ENCODE results near the gene SLC24A3. TPM values are rescaled to one million over a fixed set of nuclear protein-coding genes. Genes with fewer than 3 reads are reported as not detected.
"Not testable (repeated sequence)": the region's sequence is repeated elsewhere in the genome, so short reads cannot be mapped to it uniquely, and the experiment has no call there.

SLC24A3 gene
- total RNA-seq, 1 experiment from 2014 or later = 0.34 TPM

GRCh38 chr20:19660808-19661378 lies 448.5 kb downstream of the SLC24A3 start:
- Histone ChIP-seq H3K36me3 (no peaks in the 10 kb centered on the region), H3K4me3 (no peak overlapping the region), H3K9me3 (replicated peaks) (no peaks in the 10 kb centered on the region), H3K27ac (no peak overlapping the region), H3K4me1 (peaks cover 7% of the 10 kb centered on the region), H3K27me3 (no peaks in the 10 kb centered on the region; the same call in 1 of the 2 replicates)
- no peak for DNase-seq

- peak; percentile 62 to 89 for DNase-seq
- Histone ChIP-seq H3K9me3 (replicated peaks) (no peaks in the 10 kb centered on the region), H3K27ac (no peak overlapping the region), H3K36me3 (no peaks in the 10 kb centered on the region), H3K4me3 (no peak overlapping the region), H3K27me3 (no peaks in the 10 kb centered on the region; the same call in 1 of the 2 replicates), H3K4me1 (peaks cover 7% of the 10 kb centered on the region)
These were observed 449.5 kb downstream of the SLC24A3 start for GRCh38 chr20:19661717-19662636.

GRCh38 chr20:19662637-19662995 lies 450.2 kb downstream of the SLC24A3 start:
- no peak for DNase-seq
- Histone ChIP-seq H3K4me1 (peaks cover 7% of the 10 kb centered on the region), H3K4me3 (no peak overlapping the region)

GRCh38 chr20:19668418-19668817 lies 456.0 kb downstream of the SLC24A3 start:
- DNase-seq = no peak
- Histone ChIP-seq H3K4me3 (no peak overlapping the region), H3K27me3 (peaks cover 6% of the 10 kb centered on the region), H3K9me3 (replicated peaks) (no peaks in the 10 kb centered on the region), H3K36me3 (no peaks in the 10 kb centered on the region), H3K27ac (no peak overlapping the region), H3K4me1 (no peaks in the 10 kb centered on the region)

More at GRCh38 chr20:19662637-19662995, 450.2 kb downstream of the SLC24A3 start:
- Histone ChIP-seq H3K36me3 (no peaks in the 10 kb centered on the region), H3K27me3 (no peaks in the 10 kb centered on the region; the same call in 1 of the 2 replicates), H3K27ac (no peak overlapping the region), H3K9me3 (replicated peaks) (no peaks in the 10 kb centered on the region)

- Histone ChIP-seq H3K4me1 (no peaks in the 10 kb centered on the region), H3K27ac (no peak overlapping the region), H3K4me3 (no peak overlapping the region), H3K27me3 (peaks cover 7% of the 10 kb centered on the region), H3K36me3 (no peaks in the 10 kb centered on the region), H3K9me3 (replicated peaks) (no peaks in the 10 kb centered on the region)
- no peak for DNase-seq
These were observed 458.4 kb downstream of the SLC24A3 start for GRCh38 chr20:19670829-19671228.

GRCh38 chr20:19671374-19671773 lies 458.9 kb downstream of the SLC24A3 start:
- DNase-seq = no peak
- H3K4me3 ChIP-seq = no peak overlapping the region
- no peaks in the 10 kb centered on the region for H3K36me3 ChIP-seq
- H3K4me1 ChIP-seq = no peaks in the 10 kb centered on the region
- H3K9me3 ChIP-seq (replicated peaks) = no peaks in the 10 kb centered on the region
- H3K27me3 ChIP-seq = peaks cover 7% of the 10 kb centered on the region
- no peak overlapping the region for H3K27ac ChIP-seq

- no peaks in the 10 kb centered on the region for H3K4me1 ChIP-seq
- no peak overlapping the region for H3K4me3 ChIP-seq
- H3K9me3 ChIP-seq (replicated peaks) = no peaks in the 10 kb centered on the region
- no peak overlapping the region for H3K27ac ChIP-seq
- DNase-seq = no peak
- peaks cover 7% of the 10 kb centered on the region for H3K27me3 ChIP-seq
- no peaks in the 10 kb centered on the region for H3K36me3 ChIP-seq
These were observed 460.1 kb downstream of the SLC24A3 start for GRCh38 chr20:19672498-19672897.

- Histone ChIP-seq H3K9me3 (replicated peaks) (no peaks in the 10 kb centered on the region), H3K4me1 (no peaks in the 10 kb centered on the region), H3K36me3 (no peaks in the 10 kb centered on the region), H3K27me3 (peaks cover 7% of the 10 kb centered on the region), H3K4me3 (no peak overlapping the region), H3K27ac (no peak overlapping the region)
- DNase-seq = no peak
These were observed 461.1 kb downstream of the SLC24A3 start for GRCh38 chr20:19673575-19673974.

GRCh38 chr20:19676202-19676601 lies 463.8 kb downstream of the SLC24A3 start:
- H3K4me1 ChIP-seq = no peaks in the 10 kb centered on the region
- H3K4me3 ChIP-seq = no peak overlapping the region
- no peak overlapping the region for H3K27ac ChIP-seq
- H3K36me3 ChIP-seq = no peaks in the 10 kb centered on the region
- peaks cover 4% of the 10 kb centered on the region; the same call in 1 of the 2 replicates for H3K27me3 ChIP-seq
- H3K9me3 ChIP-seq (replicated peaks) = no peaks in the 10 kb centered on the region
- no peak for DNase-seq

GRCh38 chr20:19677336-19677735 lies 464.9 kb downstream of the SLC24A3 start:
- Histone ChIP-seq H3K27ac (no peak overlapping the region), H3K4me3 (no peak overlapping the region), H3K4me1 (no peaks in the 10 kb centered on the region), H3K27me3 (0 out of 2 replicates have a peak, but pooled peaks cover 3% of the 10 kb centered on the region), H3K36me3 (no peaks in the 10 kb centered on the region), H3K9me3 (replicated peaks) (no peaks in the 10 kb centered on the region)
- no peak for DNase-seq

- not testable (repeated sequence) for H3K27ac ChIP-seq; H3K9me3 ChIP-seq (replicated peaks); H3K4me1 ChIP-seq; H3K27me3 ChIP-seq; H3K4me3 ChIP-seq; DNase-seq; H3K36me3 ChIP-seq
These were observed 466.1 kb downstream of the SLC24A3 start for GRCh38 chr20:19678591-19678990.

GRCh38 chr20:19679900-19680495 lies 467.6 kb downstream of the SLC24A3 start:
- H3K27me3 ChIP-seq = 0 out of 2 replicates have a peak, but pooled peaks cover 3% of the 10 kb centered on the region
- no peaks in the 10 kb centered on the region for H3K36me3 ChIP-seq
- no peak overlapping the region for H3K27ac ChIP-seq
- DNase-seq = no peak
- no peaks in the 10 kb centered on the region for H3K4me1 ChIP-seq
- no peak overlapping the region for H3K4me3 ChIP-seq
- peaks cover 4% of the 10 kb centered on the region; the same call in 1 of the 2 replicates for H3K9me3 ChIP-seq (replicated peaks)

GRCh38 chr20:19682249-19682648 lies 469.8 kb downstream of the SLC24A3 start:
- Histone ChIP-seq H3K4me3 (no peak overlapping the region), H3K4me1 (no peaks in the 10 kb centered on the region), H3K27me3 (0 out of 2 replicates have a peak, but pooled peaks cover 3% of the 10 kb centered on the region), H3K9me3 (replicated peaks) (peaks cover 4% of the 10 kb centered on the region; the same call in 1 of the 2 replicates), H3K36me3 (no peaks in the 10 kb centered on the region), H3K27ac (no peak overlapping the region)
- no peak for DNase-seq

- Histone ChIP-seq H3K4me1 (no peaks in the 10 kb centered on the region), H3K27me3 (0 out of 2 replicates have a peak, but pooled peaks cover 3% of the 10 kb centered on the region), H3K4me3 (no peak overlapping the region), H3K27ac (no peak overlapping the region), H3K36me3 (no peaks in the 10 kb centered on the region), H3K9me3 (replicated peaks) (peaks cover 4% of the 10 kb centered on the region; the same call in 1 of the 2 replicates)
- DNase-seq = no peak
These were observed 470.7 kb downstream of the SLC24A3 start for GRCh38 chr20:19683188-19683587.

- Histone ChIP-seq H3K36me3 (no peaks in the 10 kb centered on the region), H3K4me3 (no peak overlapping the region), H3K27me3 (0 out of 2 replicates have a peak, but pooled peaks cover 3% of the 10 kb centered on the region)
These were observed 471.4 kb downstream of the SLC24A3 start for GRCh38 chr20:19683822-19684221.

More at GRCh38 chr20:19683822-19684221, 471.4 kb downstream of the SLC24A3 start:
- no peak for DNase-seq
- Histone ChIP-seq H3K27ac (no peak overlapping the region), H3K4me1 (no peaks in the 10 kb centered on the region), H3K9me3 (replicated peaks) (peaks cover 4% of the 10 kb centered on the region; the same call in 1 of the 2 replicates)

Data from SJCRH30 (cell line).